Stimulated activated naive CD4-positive, alpha-beta T cell (primary cell): ENCODE data around the gene FCGR1A.
"Not testable (repeated sequence)": the region's sequence is repeated elsewhere in the genome, so short reads cannot be mapped to it uniquely, and the experiment has no call there.

Source experiments
- DNase-seq, 6 experiments: peaks; one replicate each; lab custom pipeline; 2025; lab: John Stamatoyannopoulos, UW

The FCGR1A gene

DNA sequence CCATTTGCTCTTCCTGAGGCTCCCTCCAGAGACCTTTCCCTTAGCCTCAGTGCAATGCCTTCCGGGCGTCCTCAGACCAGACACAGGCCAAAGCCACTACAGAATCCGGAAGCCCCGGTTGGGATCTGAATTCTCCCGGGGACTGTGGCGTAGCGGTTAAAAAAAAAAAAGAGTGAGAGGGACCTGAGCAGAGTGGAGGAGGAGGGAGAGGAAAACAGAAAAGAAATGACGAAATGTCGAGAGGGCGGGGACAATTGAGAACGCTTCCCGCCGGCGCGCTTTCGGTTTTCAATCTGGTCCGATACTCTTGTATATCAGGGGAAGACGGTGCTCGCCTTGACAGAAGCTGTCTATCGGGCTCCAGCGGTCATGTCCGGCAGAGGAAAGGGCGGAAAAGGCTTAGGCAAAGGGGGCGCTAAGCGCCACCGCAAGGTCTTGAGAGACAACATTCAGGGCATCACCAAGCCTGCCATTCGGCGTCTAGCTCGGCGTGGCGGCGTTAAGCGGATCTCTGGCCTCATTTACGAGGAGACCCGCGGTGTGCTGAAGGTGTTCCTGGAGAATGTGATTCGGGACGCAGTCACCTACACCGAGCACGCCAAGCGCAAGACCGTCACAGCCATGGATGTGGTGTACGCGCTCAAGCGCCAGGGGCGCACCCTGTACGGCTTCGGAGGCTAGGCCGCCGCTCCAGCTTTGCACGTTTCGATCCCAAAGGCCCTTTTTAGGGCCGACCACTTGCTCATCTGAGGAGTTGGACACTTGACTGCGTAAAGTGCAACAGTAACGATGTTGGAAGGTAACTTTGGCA, 50.0 kb downstream of the FCGR1A start:
- not testable (repeated sequence) for DNase-seq

DNA sequence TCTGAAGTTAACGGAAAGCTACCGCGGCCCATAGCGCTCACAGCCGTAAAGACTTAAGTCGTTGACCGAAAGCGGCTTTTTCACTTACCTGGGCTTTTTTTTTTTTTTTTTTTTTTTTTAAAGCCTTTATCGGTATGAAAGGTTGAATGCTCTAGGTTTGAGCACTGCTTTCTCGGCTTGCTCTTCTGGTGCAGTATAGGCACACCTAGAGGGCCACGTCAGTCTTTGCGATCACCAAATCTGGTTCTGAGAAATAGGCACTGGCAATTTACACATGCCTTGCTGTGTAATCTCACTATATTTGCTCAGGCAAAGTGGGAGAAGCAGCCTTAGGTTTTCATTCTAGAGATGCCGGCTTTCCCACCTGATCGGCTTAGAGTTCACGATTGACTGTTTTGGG, 50.6 kb downstream of the FCGR1A start:
- not testable (repeated sequence) for DNase-seq

DNA sequence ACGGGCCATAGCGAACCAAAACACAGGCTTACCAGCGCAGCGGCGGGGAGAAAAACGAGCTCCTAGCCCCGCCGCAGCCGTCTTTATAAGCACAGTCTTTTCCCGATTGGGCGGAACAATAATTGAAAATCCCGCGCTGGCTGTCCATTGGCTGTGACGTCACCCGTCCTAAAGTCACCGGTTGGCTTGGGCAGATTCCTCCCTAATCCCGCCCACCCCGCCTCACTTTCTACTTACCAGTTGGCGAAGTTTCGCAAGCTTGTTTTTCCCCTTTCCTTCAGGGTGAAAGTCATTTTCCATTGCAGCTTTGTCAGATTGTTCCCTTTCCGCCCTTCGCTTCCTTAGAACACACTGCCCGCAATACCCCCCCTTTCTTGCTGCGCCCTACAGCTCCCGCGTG, 58.7 kb downstream of the FCGR1A start:
- not testable (repeated sequence) for DNase-seq
